ENCODE data around the gene CGB2. TPM values are rescaled to one million over a fixed set of nuclear protein-coding genes. Genes with fewer than 3 reads are reported as not detected.

Gene CGB2
- total RNA-seq, 1 experiment from 2014 or later: not detected

DNA sequence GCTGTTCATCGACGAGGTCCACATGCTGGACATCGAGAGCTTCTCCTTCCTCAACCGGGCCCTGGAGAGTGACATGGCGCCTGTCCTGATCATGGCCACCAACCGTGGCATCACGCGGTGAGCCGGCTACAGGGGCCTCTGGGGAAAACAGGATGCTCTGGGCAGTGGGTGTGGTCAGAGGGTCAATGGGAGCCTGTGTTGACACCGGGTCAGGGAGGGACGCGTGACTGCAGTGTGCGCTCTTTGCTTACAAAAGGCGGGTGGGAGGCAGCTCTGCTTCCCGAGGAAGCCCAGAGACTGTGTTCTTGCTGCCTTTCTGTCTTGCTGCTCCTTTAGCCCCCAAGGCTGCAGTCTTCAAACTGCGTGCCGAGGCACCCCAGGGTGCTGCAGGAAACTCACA, 20.5 kb upstream of the CGB2 start:
- Histone ChIP-seq H2AFZ (no peak overlapping the region), H3K4me3 (no peak overlapping the region), H3K4me2 (no peak overlapping the region), H3F3A (ENCODE audit: insufficient read depth, low read depth) (peaks cover 29% of the 10 kb centered on the region), H4K20me1 (ENCODE audit: insufficient read depth) (peaks cover 8% of the 10 kb centered on the region; the same call in 1 of the 2 replicates), H3K4me1 (replicated peaks; ENCODE audit: insufficient read depth) (no peaks in the 10 kb centered on the region), H3K79me2 (ENCODE audit: low read depth) (no peaks in the 10 kb centered on the region), H3K9me2 (ENCODE audit: insufficient read depth) (no peaks in the 10 kb centered on the region), H3K9me3 (ENCODE audit: insufficient read depth, low read depth) (no peaks in the 10 kb centered on the region), H3K27me3 (ENCODE audit: insufficient read depth, low read depth) (no peaks in the 10 kb centered on the region), H3K27ac (no peak overlapping the region), H3K36me3 (ENCODE audit: low read depth) (peaks cover 25% of the 10 kb centered on the region)
- no peak for TF ChIP-seq CTCF (conservative IDR thresholded peaks at IDR 0.05)
- no peak for TF ChIP-seq EZH2 (IDR thresholded peaks at IDR 0.05; ENCODE audit: low read depth)
- intact Hi-C loops (cut with micrococcal nuclease; ENCODE audit: unreplicated experiment): no loop called here
- DNase-seq: no peak
- no TSS peak for BruUV-seq (replicated peaks)
- ChIA-PET POLR2A (ENCODE audit: unreplicated experiment) (no interaction called here), CTCF (no interaction called here)

DNA sequence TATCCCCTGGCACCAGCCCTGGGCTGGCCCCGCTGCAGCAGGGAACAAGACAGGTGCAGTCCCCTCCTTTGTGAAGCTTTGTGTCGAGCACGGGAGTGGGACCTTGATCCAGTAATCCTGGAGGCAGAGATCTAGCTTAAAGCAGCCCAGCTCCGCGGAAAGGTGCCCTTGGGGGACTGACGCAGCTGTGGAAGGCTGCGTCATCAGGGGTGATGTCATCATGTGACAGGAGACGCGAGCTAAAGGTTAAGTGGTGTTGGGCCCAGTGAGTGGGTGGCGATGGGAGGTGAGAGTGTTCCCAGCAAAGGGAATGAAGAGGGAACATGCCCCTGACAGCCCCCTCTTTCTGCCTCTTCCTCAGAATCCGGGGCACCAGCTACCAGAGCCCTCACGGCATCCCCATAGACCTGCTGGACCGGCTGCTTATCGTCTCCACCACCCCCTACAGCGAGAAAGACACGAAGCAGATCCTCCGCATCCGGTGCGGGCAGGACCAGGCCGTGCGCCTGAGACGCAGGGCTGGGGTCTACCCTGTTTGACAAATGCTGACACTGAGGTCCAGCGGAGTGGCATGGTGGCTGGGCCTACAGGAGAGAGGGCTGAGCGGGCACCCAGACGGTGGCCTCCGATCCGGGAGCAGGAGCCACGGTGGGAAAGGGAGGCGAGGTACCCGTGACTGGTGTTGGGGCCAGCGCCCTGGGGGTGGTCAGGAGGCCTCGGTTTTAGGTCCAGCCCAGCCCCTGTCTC, 17.4 kb upstream of the CGB2 start:
- ChIA-PET POLR2A (ENCODE audit: unreplicated experiment) (interaction anchor here (0.6 kb wide), 1 partner anchor 10 kb away, joined by 3 read pairs; no protein-coding TSS in a partner anchor), CTCF (no interaction called here)
- peaks cover 20% of the 10 kb centered on the region for H3F3A ChIP-seq (ENCODE audit: insufficient read depth, low read depth)
- H3K27ac ChIP-seq: no peak overlapping the region
- no peak for DNase-seq
- peaks cover 7% of the 10 kb centered on the region; the same call in 1 of the 2 replicates for H3K36me3 ChIP-seq (ENCODE audit: low read depth)
- H3K9me3 ChIP-seq (ENCODE audit: insufficient read depth, low read depth): no peaks in the 10 kb centered on the region
- no peaks in the 10 kb centered on the region for H3K79me2 ChIP-seq (ENCODE audit: low read depth)
- TF ChIP-seq CTCF (conservative IDR thresholded peaks at IDR 0.05): no peak
- TF ChIP-seq EZH2 (IDR thresholded peaks at IDR 0.05; ENCODE audit: low read depth): no peak
- no peak overlapping the region for H2AFZ ChIP-seq
- peaks cover 9% of the 10 kb centered on the region; the same call in 1 of the 2 replicates for H3K4me1 ChIP-seq (replicated peaks; ENCODE audit: insufficient read depth)
- no peak overlapping the region for H3K4me3 ChIP-seq
- H3K9me2 ChIP-seq (ENCODE audit: insufficient read depth): no peaks in the 10 kb centered on the region
- H3K4me2 ChIP-seq: no peak overlapping the region
- intact Hi-C loops (cut with micrococcal nuclease; ENCODE audit: unreplicated experiment): no loop called here
- no peaks in the 10 kb centered on the region for H3K27me3 ChIP-seq (ENCODE audit: insufficient read depth, low read depth)
- BruUV-seq (replicated peaks): no TSS peak
- H4K20me1 ChIP-seq (ENCODE audit: insufficient read depth): peaks cover 8% of the 10 kb centered on the region; the same call in 1 of the 2 replicates

- TF ChIP-seq CTCF (conservative IDR thresholded peaks at IDR 0.05): no peak
- TF ChIP-seq EZH2 (IDR thresholded peaks at IDR 0.05; ENCODE audit: low read depth): no peak
- Histone ChIP-seq H3K79me2 (ENCODE audit: low read depth) (no peaks in the 10 kb centered on the region), H3F3A (ENCODE audit: insufficient read depth, low read depth) (peaks cover 20% of the 10 kb centered on the region), H4K20me1 (ENCODE audit: insufficient read depth) (peaks cover 4% of the 10 kb centered on the region; the same call in 1 of the 2 replicates), H3K27me3 (ENCODE audit: insufficient read depth, low read depth) (no peaks in the 10 kb centered on the region), H3K9me2 (ENCODE audit: insufficient read depth) (no peaks in the 10 kb centered on the region), H2AFZ (no peak overlapping the region), H3K4me2 (no peak overlapping the region), H3K27ac (no peak overlapping the region), H3K4me3 (no peak overlapping the region), H3K4me1 (replicated peaks; ENCODE audit: insufficient read depth) (peaks cover 9% of the 10 kb centered on the region; the same call in 1 of the 2 replicates), H3K36me3 (ENCODE audit: low read depth) (peaks cover 7% of the 10 kb centered on the region; the same call in 1 of the 2 replicates), H3K9me3 (ENCODE audit: insufficient read depth, low read depth) (no peaks in the 10 kb centered on the region)
- ChIA-PET POLR2A (ENCODE audit: unreplicated experiment) (no interaction called here), CTCF (no interaction called here)
- no TSS peak for BruUV-seq (replicated peaks)
- intact Hi-C loops (cut with micrococcal nuclease; ENCODE audit: unreplicated experiment): loop anchor here (5.0 kb wide), 1 partner anchor 42 kb away; the partner anchor contains the start of gene CGB7
- no peak for DNase-seq
Observed at GRCh38 chr19:49014870-49015255, 16.8 kb upstream of the CGB2 start.

Measured in PC-9 (cell line).